ENCODE measurements around the gene ANKEF1.

The ANKEF1 gene

DNA sequence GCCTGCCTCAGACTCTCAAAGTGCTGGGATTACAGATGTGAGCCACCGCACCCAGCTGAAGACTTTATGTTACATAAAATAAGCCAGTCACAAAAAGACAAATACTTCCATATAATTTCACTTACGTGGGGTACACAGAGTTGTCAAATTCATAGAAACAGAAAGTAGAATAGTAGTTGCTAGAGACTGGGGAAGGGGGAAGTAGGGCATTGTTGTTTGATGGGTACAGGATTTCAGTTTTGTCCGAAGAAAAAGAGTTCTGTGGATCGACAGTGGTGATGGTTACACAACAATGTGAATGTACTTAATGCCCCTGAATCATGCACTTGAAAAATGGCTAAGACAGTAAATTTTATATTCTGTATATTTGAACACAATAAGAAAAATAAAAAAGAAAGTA lies 41.6 kb upstream of the ANKEF1 start:
- Histone ChIP-seq H3K4me2 (no peak overlapping the region), H3K36me3 (ENCODE audit: insufficient read depth) (no peaks in the 10 kb centered on the region), H3K27me3 (ENCODE audit: insufficient read depth, low read depth) (no peaks in the 10 kb centered on the region), H3K27ac (no peak overlapping the region), H3K4me3 (IDR thresholded peaks at IDR 0.05; ENCODE audit: insufficient read depth, low read depth, low read length) (no peak overlapping the region), H3K4me1 (ENCODE audit: low read depth, poor library complexity, severe bottlenecking) (no peaks in the 10 kb centered on the region), H3K79me2 (ENCODE audit: insufficient read depth, low read depth) (no peaks in the 10 kb centered on the region), H4K20me1 (ENCODE audit: insufficient read depth) (no peaks in the 10 kb centered on the region), H3K9ac (no peak overlapping the region), H2AFZ (ENCODE audit: low read depth) (no peak overlapping the region)
- TF ChIP-seq, protein P1, sequence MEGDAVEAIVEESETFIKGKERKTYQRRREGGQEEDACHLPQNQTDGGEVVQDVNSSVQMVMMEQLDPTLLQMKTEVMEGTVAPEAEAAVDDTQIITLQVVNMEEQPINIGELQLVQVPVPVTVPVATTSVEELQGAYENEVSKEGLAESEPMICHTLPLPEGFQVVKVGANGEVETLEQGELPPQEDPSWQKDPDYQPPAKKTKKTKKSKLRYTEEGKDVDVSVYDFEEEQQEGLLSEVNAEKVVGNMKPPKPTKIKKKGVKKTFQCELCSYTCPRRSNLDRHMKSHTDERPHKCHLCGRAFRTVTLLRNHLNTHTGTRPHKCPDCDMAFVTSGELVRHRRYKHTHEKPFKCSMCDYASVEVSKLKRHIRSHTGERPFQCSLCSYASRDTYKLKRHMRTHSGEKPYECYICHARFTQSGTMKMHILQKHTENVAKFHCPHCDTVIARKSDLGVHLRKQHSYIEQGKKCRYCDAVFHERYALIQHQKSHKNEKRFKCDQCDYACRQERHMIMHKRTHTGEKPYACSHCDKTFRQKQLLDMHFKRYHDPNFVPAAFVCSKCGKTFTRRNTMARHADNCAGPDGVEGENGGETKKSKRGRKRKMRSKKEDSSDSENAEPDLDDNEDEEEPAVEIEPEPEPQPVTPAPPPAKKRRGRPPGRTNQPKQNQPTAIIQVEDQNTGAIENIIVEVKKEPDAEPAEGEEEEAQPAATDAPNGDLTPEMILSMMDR (conservative IDR thresholded peaks at IDR 0.05; ENCODE audit: low read depth, low read length): no peak

DNA sequence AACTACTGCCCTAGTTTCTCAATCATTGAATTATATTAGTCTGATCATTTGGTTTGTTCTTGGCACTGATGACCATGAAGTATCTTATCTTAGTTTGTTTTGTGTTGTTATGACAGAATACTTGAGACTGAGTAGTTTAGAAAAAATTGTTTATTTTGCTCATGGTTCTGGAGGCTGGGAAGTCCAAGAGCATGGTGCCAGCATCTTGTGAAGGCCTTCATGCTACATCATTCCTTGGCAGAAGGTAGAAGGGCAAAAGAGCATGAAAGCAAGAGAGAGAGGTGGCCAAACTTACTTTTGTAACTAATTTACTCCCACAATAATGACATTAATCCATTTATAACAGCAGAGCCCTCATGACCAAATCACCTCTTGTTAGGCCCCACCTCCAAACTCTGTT lies 40.1 kb upstream of the ANKEF1 start:
- Histone ChIP-seq H3K27me3 (ENCODE audit: insufficient read depth, low read depth) (no peaks in the 10 kb centered on the region), H2AFZ (ENCODE audit: low read depth) (no peak overlapping the region), H3K4me1 (ENCODE audit: low read depth, poor library complexity, severe bottlenecking) (no peaks in the 10 kb centered on the region), H3K27ac (no peak overlapping the region), H4K20me1 (ENCODE audit: insufficient read depth) (no peaks in the 10 kb centered on the region), H3K36me3 (ENCODE audit: insufficient read depth) (no peaks in the 10 kb centered on the region), H3K79me2 (ENCODE audit: insufficient read depth, low read depth) (no peaks in the 10 kb centered on the region), H3K4me3 (IDR thresholded peaks at IDR 0.05; ENCODE audit: insufficient read depth, low read depth, low read length) (no peak overlapping the region), H3K4me2 (no peak overlapping the region), H3K9ac (no peak overlapping the region)
- TF ChIP-seq, protein P1 (conservative IDR thresholded peaks at IDR 0.05; ENCODE audit: low read depth, low read length): no peak

DNA sequence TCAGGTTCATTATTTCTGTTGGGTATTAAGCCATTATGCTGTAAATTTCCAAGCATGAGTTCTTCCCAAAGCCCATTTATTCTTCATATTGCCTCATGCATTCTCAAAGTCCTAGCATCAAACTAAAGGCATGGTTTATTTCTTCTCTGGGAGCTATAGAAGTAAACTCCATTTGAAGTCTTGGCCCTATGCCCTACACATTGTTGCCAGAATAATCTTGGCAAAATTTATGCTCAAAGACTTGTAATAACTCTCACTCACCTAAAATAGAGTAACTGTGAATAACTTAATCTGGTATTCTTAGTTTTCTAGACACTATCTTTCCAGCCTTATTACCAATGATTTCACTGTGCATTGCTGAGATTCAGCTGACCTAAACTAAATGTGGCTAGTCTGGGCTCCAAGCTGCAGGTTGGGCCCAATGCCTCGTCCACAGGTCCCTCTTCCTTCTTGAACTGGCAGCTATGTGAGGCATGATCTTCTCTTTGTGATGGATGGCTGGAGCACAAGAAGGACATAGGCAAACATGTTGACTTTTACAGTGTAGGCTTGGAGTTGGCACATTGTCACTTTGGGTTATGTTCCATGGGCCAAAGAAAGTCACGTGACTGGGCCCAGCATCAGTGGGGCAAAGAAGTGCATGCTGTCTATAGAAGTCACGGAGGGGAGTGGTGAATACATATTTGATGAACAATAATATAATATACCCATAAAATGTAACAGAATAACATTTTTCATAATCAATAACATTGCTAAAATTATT lies 39.1 kb upstream of the ANKEF1 start:
- no peak overlapping the region for H3K27ac ChIP-seq
- no peaks in the 10 kb centered on the region for H4K20me1 ChIP-seq (ENCODE audit: insufficient read depth)
- H3K27me3 ChIP-seq (ENCODE audit: insufficient read depth, low read depth): no peaks in the 10 kb centered on the region
- no peak overlapping the region for H3K4me2 ChIP-seq
- H2AFZ ChIP-seq (ENCODE audit: low read depth): no peak overlapping the region
- H3K4me3 ChIP-seq (IDR thresholded peaks at IDR 0.05; ENCODE audit: insufficient read depth, low read depth, low read length): no peak overlapping the region
- TF ChIP-seq, protein P1 (conservative IDR thresholded peaks at IDR 0.05; ENCODE audit: low read depth, low read length): no peak
- H3K79me2 ChIP-seq (ENCODE audit: insufficient read depth, low read depth): no peaks in the 10 kb centered on the region
- H3K36me3 ChIP-seq (ENCODE audit: insufficient read depth): no peaks in the 10 kb centered on the region
- H3K4me1 ChIP-seq (ENCODE audit: low read depth, poor library complexity, severe bottlenecking): no peaks in the 10 kb centered on the region
- no peak overlapping the region for H3K9ac ChIP-seq

DNA sequence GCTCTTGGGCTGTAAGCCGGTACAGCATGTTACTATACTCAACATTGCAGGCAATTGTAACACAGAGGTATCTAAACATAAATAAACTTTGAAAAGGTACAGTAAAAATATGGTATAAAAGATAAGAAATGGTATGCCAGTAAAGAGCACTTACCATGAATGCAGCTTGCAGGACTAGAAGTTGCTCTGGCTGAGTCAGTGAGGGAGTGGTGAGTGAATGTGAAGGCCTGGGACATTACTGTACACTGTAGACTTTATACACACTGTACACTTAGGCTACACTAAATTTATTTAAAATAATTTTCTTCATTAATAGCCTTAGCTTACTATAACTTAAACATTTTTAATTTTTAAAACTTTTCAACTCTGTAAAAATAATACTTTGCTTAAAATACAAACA lies 37.8 kb upstream of the ANKEF1 start:
- Histone ChIP-seq H4K20me1 (ENCODE audit: insufficient read depth) (no peaks in the 10 kb centered on the region), H3K79me2 (ENCODE audit: insufficient read depth, low read depth) (no peaks in the 10 kb centered on the region), H3K36me3 (ENCODE audit: insufficient read depth) (no peaks in the 10 kb centered on the region), H3K4me2 (no peak overlapping the region), H3K27ac (no peak overlapping the region), H3K9ac (no peak overlapping the region), H2AFZ (ENCODE audit: low read depth) (no peak overlapping the region), H3K4me3 (IDR thresholded peaks at IDR 0.05; ENCODE audit: insufficient read depth, low read depth, low read length) (no peak overlapping the region), H3K27me3 (ENCODE audit: insufficient read depth, low read depth) (no peaks in the 10 kb centered on the region), H3K4me1 (ENCODE audit: low read depth, poor library complexity, severe bottlenecking) (no peaks in the 10 kb centered on the region)
- TF ChIP-seq, protein P1 (conservative IDR thresholded peaks at IDR 0.05; ENCODE audit: low read depth, low read length): no peak

All from KMS-11 (cell line).